ENCODE measurements around the gene RBMY1B. TPM values are rescaled to one million over a fixed set of nuclear protein-coding genes. Genes with fewer than 3 reads are reported as not detected.
"Not testable (repeated sequence)": the region's sequence is repeated elsewhere in the genome, so short reads cannot be mapped to it uniquely, and the experiment has no call there.

Gene RBMY1B
- not detected in 2 replicates for total RNA-seq

DNA sequence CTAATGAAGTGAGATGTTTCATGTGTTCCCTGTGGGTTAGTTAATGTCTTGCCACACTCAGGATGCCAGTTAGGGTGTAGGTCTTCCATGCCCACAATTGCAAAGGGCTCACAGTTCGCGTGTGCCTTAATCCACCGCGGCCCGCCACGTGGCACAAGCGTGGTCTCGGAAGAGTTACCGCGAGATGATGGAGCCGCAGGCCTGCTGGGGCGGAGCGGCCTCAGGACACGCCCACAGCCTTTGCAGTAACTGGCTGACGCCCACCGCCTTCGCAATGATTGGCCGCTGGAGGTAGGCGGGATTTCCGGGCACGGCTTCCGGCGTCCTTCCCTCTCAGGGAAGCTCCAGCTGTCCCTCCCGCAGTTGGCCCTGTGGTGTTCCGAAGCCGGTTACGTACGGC, at the start of gene RBMY1B:
RBMY1B (plus strand) TSS at position 301 of the 400 bp plus-strand sequence. CDS start 2,013 bp downstream, outside the sequence.
- H3K36me3 ChIP-seq (ENCODE audit: control insufficient read depth, insufficient read depth, low read length); H3K27me3 ChIP-seq (ENCODE audit: control insufficient read depth, insufficient read depth, low read length); H3K4me3 ChIP-seq (ENCODE audit: low read depth, low read length); DNase-seq (ENCODE audit: low read depth): not testable (repeated sequence)

DNA sequence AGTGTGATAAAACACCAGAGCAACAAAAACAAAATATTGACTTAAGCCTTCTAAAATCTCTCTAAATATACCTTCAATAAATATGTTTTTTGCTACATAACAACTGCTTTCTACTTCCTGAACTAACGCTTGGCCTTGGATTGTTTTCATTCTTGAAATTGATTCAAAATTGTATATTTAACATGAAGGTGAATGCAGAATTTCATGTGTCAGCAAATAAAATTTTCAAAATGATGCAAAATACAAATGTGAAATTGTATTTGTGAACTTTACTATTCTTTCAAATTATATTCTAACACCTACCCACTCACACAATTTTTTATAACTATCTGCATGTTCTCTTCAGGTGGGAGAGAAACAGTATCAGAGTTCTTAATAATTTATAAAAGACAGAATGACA, 48.2 kb upstream of the RBMY1B start:
- not testable (repeated sequence) for H3K27me3 ChIP-seq (ENCODE audit: control insufficient read depth, insufficient read depth, low read length); H3K4me3 ChIP-seq (ENCODE audit: low read depth, low read length); DNase-seq (ENCODE audit: low read depth); H3K36me3 ChIP-seq (ENCODE audit: control insufficient read depth, insufficient read depth, low read length)

DNA sequence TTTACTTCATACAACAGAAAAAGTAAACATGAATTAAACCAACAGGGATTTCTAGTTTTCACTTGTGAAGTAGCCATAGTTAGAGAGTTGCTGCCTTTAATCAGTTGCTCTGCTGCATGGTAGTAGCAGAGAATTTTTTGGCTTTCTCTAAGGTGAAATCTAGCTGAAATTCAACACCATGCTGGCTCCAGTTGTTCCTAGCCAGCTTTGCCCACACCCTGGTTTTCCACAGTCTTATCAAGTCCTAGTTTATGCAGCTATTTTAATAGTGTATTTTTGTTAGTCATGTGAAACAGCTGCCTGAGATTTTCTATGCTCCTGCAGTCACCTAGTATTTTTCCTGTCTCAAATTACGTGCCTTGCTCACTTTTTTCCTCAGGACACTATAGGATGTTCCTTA, 28.2 kb upstream of the RBMY1B start:
- Histone ChIP-seq H3K4me3 (ENCODE audit: low read depth, low read length) (no peak overlapping the region), H3K36me3 (ENCODE audit: control insufficient read depth, insufficient read depth, low read length) (no peaks in the 10 kb centered on the region), H3K27me3 (ENCODE audit: control insufficient read depth, insufficient read depth, low read length) (no peaks in the 10 kb centered on the region)
- DNase-seq (ENCODE audit: low read depth), result no peak
- TF ChIP-seq, protein P1, sequence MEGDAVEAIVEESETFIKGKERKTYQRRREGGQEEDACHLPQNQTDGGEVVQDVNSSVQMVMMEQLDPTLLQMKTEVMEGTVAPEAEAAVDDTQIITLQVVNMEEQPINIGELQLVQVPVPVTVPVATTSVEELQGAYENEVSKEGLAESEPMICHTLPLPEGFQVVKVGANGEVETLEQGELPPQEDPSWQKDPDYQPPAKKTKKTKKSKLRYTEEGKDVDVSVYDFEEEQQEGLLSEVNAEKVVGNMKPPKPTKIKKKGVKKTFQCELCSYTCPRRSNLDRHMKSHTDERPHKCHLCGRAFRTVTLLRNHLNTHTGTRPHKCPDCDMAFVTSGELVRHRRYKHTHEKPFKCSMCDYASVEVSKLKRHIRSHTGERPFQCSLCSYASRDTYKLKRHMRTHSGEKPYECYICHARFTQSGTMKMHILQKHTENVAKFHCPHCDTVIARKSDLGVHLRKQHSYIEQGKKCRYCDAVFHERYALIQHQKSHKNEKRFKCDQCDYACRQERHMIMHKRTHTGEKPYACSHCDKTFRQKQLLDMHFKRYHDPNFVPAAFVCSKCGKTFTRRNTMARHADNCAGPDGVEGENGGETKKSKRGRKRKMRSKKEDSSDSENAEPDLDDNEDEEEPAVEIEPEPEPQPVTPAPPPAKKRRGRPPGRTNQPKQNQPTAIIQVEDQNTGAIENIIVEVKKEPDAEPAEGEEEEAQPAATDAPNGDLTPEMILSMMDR (IDR thresholded peaks at IDR 0.05; ENCODE audit: insufficient read depth, low read length, poor library complexity, severe bottlenecking), result no peak

DNA sequence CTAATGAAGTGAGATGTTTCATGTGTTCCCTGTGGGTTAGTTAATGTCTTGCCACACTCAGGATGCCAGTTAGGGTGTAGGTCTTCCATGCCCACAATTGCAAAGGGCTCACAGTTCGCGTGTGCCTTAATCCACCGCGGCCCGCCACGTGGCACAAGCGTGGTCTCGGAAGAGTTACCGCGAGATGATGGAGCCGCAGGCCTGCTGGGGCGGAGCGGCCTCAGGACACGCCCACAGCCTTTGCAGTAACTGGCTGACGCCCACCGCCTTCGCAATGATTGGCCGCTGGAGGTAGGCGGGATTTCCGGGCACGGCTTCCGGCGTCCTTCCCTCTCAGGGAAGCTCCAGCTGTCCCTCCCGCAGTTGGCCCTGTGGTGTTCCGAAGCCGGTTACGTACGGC, 23.4 kb downstream of the RBMY1B start, which contains the start of gene RBMY1A1:
RBMY1A1 (plus strand) TSS at position 301 of the 400 bp plus-strand sequence. CDS start 2,013 bp downstream, outside the sequence.
- not testable (repeated sequence) for H3K27me3 ChIP-seq (ENCODE audit: control insufficient read depth, insufficient read depth, low read length); H3K36me3 ChIP-seq (ENCODE audit: control insufficient read depth, insufficient read depth, low read length); H3K4me3 ChIP-seq (ENCODE audit: low read depth, low read length); DNase-seq (ENCODE audit: low read depth)

DNA sequence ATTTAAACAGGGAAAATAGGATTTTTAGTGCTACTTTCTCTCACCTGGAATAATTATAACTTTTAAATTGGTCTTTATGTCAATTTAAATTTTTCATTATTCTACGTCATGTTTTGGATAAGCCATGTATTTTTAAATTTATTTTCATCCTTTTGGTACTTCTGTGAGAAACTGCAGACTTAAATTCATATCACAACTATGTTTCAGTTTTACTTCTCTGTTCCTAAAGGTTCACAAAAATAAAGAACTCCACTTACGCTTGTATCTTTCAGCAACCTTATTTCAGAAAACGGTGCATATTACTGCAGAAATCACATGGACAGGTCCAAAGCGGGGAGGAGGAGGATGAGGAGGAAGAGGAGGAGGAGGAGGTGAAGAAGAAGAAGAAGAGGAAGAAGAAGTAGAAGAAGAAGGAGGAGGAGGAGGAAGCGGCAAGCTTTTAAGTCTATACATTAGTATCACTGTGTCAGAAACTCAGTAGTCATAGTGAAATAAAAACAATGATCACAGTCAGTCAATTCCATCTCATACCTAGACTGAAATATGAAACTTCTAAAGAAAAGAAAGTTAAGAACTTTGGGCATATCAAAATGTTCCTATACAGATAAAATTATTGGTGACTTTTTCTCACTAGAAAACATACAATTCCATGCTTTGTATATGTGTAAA, 48.3 kb downstream of the RBMY1B start:
- DNase-seq (ENCODE audit: low read depth), result not testable (repeated sequence)

More for the DNA sequence above, 48.3 kb downstream of the RBMY1B start:
- H3K27me3 ChIP-seq (ENCODE audit: control insufficient read depth, insufficient read depth, low read length); H3K36me3 ChIP-seq (ENCODE audit: control insufficient read depth, insufficient read depth, low read length); H3K4me3 ChIP-seq (ENCODE audit: low read depth, low read length): not testable (repeated sequence)

Other genes with a start within 250 kb of the RBMY1B start
- gene RBMY1A1, start 23.5 kb downstream of the RBMY1B start, total RNA-seq, result not detected in 2 replicates